Large intestine (tissue), 3 donors: Measurements from ENCODE around the gene ZNF621. TPM values are rescaled to one million over a fixed set of nuclear protein-coding genes. Genes with fewer than 3 reads are reported as not detected.
"Not testable (repeated sequence)": the region's sequence is repeated elsewhere in the genome, so short reads cannot be mapped to it uniquely, and the experiment has no call there.

Experiments
- DNase-seq, 2 donors: peaks; one replicate each; pipeline versions ENCODE4 v3.0.0 to v3.0.0-alpha.2; 2013
- H3K27ac ChIP-seq: one replicate; pipeline ENCODE4 v1.5.1; 2013; ENCODE audit warnings: low read length
- H3K27me3 ChIP-seq: 2 replicates; pipeline ENCODE4 v1.6.1; 2013; ENCODE audit warnings: low read length; ENCODE audit not compliant: control insufficient read depth, insufficient read depth
- H3K36me3 ChIP-seq: 2 replicates; pipeline ENCODE4 v1.6.1; 2013; ENCODE audit warnings: low read length; ENCODE audit not compliant: control insufficient read depth, insufficient read depth
- H3K4me1 ChIP-seq: one replicate; pipeline ENCODE4 v1.6.1; 2013; ENCODE audit warnings: low read length; ENCODE audit not compliant: control insufficient read depth, insufficient read depth
- H3K4me3 ChIP-seq: one replicate; pipeline ENCODE4 v1.5.1; 2013; ENCODE audit warnings: low read length
- H3K9me3 ChIP-seq: one replicate; pipeline ENCODE4 v1.6.1; 2013; ENCODE audit warnings: mild to moderate bottlenecking, low read depth, low read length, moderate library complexity; ENCODE audit not compliant: control insufficient read depth
- WGBS: methylation state at CpG from one replicate; pipeline ENCODE4 v1.1.5; 2013; ENCODE audit warnings: low lambda C conversion rate; ENCODE audit not compliant: insufficient coverage; 5-methylcytosine and 5-hydroxymethylcytosine counted together
- polyA plus RNA-seq: library from polyadenylated mRNA; unstranded; fragments of 120-200 nt; gene quantifications from one replicate; pipeline ENCODE4 v1.2.1, GENCODE V29; 2013

The ZNF621 gene
- polyA plus RNA-seq, 1 donor, result 20.7 TPM

- DNase-seq, result no peak
- Histone ChIP-seq H3K4me1 (no peaks in the 10 kb centered on the region), H3K27ac (no peak overlapping the region), H3K9me3 (no peaks in the 10 kb centered on the region), H3K4me3 (no peak overlapping the region), H3K27me3 (no peaks in the 10 kb centered on the region), H3K36me3 (peaks cover 61% of the 10 kb centered on the region)
- WGBS, result no CpG with 5 or more reads among the region's 5 CpGs
Measured at GRCh38 chr3:40532252-40532651, 7.5 kb downstream of the ZNF621 start.

GRCh38 chr3:40534283-40534682 lies 9.5 kb downstream of the ZNF621 start:
- Histone ChIP-seq H3K4me3 (no peak overlapping the region), H3K4me1 (no peaks in the 10 kb centered on the region), H3K36me3 (peaks cover 65% of the 10 kb centered on the region), H3K9me3 (peaks cover 6% of the 10 kb centered on the region), H3K27me3 (no peaks in the 10 kb centered on the region), H3K27ac (no peak overlapping the region)
- no peak for DNase-seq

DNA sequence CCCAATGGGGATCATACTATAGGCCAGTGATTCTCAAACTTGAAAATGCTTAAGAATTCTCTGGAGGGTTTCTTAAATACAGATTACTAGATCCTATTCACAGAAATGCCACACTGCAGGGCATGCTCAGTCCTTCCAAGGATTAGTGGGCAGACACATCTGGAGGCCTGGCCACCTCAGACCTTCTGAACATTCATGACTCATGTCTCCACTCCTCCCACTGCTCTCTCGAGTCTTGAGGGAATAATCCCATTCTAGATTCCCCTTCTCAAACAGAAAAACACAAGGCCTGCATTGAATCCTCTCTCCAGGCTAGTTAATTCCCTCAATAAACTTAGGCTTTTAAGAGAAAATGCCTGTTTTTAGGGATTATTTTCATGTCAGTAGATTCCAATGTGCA lies 22.1 kb downstream of the ZNF621 start:
- H3K27ac ChIP-seq, result no peak overlapping the region
- no CpG with 5 or more reads among the region's 1 CpG for WGBS
- no peak for DNase-seq
- no peak overlapping the region for H3K4me3 ChIP-seq
- peaks cover 4% of the 10 kb centered on the region for H3K9me3 ChIP-seq
- no peaks in the 10 kb centered on the region for H3K36me3 ChIP-seq
- H3K27me3 ChIP-seq, result no peaks in the 10 kb centered on the region
- H3K4me1 ChIP-seq, result no peaks in the 10 kb centered on the region

DNA sequence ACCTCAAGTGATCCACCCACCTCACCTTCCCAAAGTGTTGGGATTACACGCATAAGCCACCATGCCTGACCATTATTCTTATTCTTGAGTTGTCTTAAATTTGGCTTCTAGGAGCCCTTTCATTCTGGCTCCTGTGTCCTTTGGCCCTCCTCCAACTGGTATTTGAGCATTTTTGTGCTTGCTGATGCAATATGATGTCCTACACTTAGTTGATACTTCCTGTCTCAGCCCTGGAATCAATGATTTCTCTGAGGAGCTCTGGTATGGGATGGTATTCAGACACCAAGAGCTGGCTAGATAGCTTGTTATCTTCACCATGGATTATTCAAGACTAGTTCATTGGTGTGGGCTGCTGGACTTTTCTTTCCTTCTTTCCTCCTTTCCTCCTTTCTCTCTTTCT lies 25.4 kb downstream of the ZNF621 start:
- Histone ChIP-seq H3K9me3 (peaks cover 4% of the 10 kb centered on the region), H3K27ac (no peak overlapping the region), H3K36me3 (no peaks in the 10 kb centered on the region), H3K4me3 (no peak overlapping the region), H3K4me1 (no peaks in the 10 kb centered on the region), H3K27me3 (no peaks in the 10 kb centered on the region)
- no peak for DNase-seq
- WGBS, result no CpG with 5 or more reads among the region's 1 CpG

DNA sequence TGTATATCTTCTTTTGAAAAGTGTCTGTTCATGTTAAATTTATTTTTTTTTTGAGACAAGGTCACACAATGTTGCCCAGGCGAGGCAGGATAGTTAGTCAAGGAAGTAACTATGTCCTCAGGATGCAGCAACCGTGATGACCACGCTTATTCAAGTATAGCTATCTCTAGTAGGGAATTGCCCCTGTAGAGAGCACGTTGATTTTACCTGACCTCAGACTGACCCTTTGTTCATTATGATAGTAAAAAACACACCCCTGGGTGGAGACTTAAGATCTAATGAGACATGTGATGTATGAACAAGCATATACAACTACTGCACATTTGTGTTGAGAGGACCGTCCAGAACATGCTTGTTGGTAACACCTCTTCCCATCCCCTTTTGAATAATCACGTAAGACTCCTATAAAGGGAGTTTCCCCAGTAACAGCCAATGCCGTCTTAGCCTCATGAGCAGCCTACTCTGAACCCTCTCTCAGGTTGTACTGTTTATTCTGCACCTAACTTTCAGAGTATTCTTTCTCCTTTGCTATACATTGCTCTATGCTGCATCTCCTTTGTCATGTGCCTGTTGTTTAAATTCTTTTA lies 32.9 kb downstream of the ZNF621 start:
- H3K9me3 ChIP-seq, result no peaks in the 10 kb centered on the region
- DNase-seq, result no peak
- no peak overlapping the region for H3K4me3 ChIP-seq
- H3K27me3 ChIP-seq, result no peaks in the 10 kb centered on the region
- no peaks in the 10 kb centered on the region for H3K36me3 ChIP-seq
- no peaks in the 10 kb centered on the region for H3K4me1 ChIP-seq
- no peak overlapping the region for H3K27ac ChIP-seq
- WGBS, result 42% methylated on average over 2 of the region's 7 CpGs

- not testable (repeated sequence) for H3K27me3 ChIP-seq, H3K27ac ChIP-seq, DNase-seq, H3K4me3 ChIP-seq, H3K4me1 ChIP-seq, H3K36me3 ChIP-seq, H3K9me3 ChIP-seq
- 92% methylated on average over 2 of the region's 9 CpGs for WGBS
Measured at GRCh38 chr3:40562482-40562881, 37.7 kb downstream of the ZNF621 start.

DNA sequence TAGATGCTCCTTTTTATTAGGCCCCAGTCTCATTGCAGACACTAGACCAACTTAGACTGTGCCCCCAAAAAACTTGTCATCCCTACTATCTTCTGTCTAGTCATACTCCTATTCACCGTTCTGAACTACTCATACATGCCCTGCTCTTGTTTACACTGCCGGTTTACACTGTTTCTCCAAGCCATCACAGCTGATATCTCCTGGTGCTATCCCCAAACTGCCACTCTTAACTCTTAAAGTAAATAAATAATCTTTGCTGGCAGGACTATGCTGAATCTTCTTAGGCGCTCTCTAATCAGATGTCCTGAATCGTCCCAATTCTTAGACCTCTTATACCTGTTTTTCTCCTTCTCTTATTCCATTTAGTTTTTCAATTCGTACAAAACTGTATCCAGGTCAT lies 40.9 kb downstream of the ZNF621 start:
- H3K27me3 ChIP-seq, H3K9me3 ChIP-seq, H3K36me3 ChIP-seq, H3K4me1 ChIP-seq, DNase-seq, H3K4me3 ChIP-seq, H3K27ac ChIP-seq: not testable (repeated sequence)
- 86% methylated on average over 1 of the region's 5 CpGs for WGBS

GRCh38 chr3:40566694-40567093 lies 41.9 kb downstream of the ZNF621 start:
- H3K9me3 ChIP-seq, result peaks cover 5% of the 10 kb centered on the region
- DNase-seq, result no peak
- no peaks in the 10 kb centered on the region for H3K27me3 ChIP-seq
- no peak overlapping the region for H3K4me3 ChIP-seq
- H3K4me1 ChIP-seq, result no peaks in the 10 kb centered on the region
- WGBS, result no CpG with 5 or more reads among the region's 4 CpGs
- no peak overlapping the region for H3K27ac ChIP-seq
- no peaks in the 10 kb centered on the region for H3K36me3 ChIP-seq

GRCh38 chr3:40572588-40572987 lies 47.8 kb downstream of the ZNF621 start:
- H3K27me3 ChIP-seq, result peaks cover 2% of the 10 kb centered on the region
- peaks cover 5% of the 10 kb centered on the region for H3K9me3 ChIP-seq
- no CpG with 5 or more reads among the region's 2 CpGs for WGBS
- H3K27ac ChIP-seq, result no peak overlapping the region
- H3K4me3 ChIP-seq, result no peak overlapping the region
- H3K36me3 ChIP-seq, result no peaks in the 10 kb centered on the region
- H3K4me1 ChIP-seq, result no peaks in the 10 kb centered on the region
- DNase-seq, result no peak

- DNase-seq, result no peak
- Histone ChIP-seq H3K27me3 (peaks cover 2% of the 10 kb centered on the region), H3K4me1 (no peaks in the 10 kb centered on the region), H3K36me3 (no peaks in the 10 kb centered on the region), H3K4me3 (no peak overlapping the region), H3K9me3 (no peaks in the 10 kb centered on the region), H3K27ac (no peak overlapping the region)
- WGBS, result 100% methylated on average over 1 of the region's 2 CpGs
Measured at GRCh38 chr3:40574050-40574449, 49.3 kb downstream of the ZNF621 start.

DNA sequence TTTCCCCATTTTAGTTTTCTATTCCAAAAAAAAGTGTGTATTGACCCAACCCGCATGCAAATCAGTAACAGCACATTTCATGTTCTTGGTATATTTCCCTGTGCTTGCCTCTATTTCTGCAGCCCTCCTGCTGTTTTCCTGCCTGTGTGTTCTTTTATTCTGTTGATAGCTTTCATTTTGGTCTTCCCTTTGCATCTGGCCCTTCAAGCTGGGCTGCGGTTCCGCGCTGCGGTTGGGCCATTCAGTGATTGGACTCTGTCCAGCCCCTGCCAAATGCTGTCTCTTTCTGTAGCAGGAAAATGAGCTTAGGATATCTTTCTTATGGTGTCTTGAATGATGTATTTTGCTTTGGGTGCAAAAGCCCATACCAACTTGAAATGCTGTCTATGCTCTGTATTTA lies 49.9 kb downstream of the ZNF621 start:
- H3K4me1 ChIP-seq, result no peaks in the 10 kb centered on the region
- H3K36me3 ChIP-seq, result no peaks in the 10 kb centered on the region
- H3K27me3 ChIP-seq, result peaks cover 2% of the 10 kb centered on the region
- WGBS, result 100% methylated on average over 1 of the region's 5 CpGs
- no peak overlapping the region for H3K4me3 ChIP-seq
- no peaks in the 10 kb centered on the region for H3K9me3 ChIP-seq
- H3K27ac ChIP-seq, result no peak overlapping the region
- DNase-seq, result no peak
